Smooth muscle cell (in vitro differentiated cells): ENCODE measurements around the gene SPECC1. TPM values are rescaled to one million over a fixed set of nuclear protein-coding genes. Genes with fewer than 3 reads are reported as not detected.
A peak's percentile ranks its signal among the peaks of the same experiment; 100 is the strongest.
"Not testable (repeated sequence)": the region's sequence is repeated elsewhere in the genome, so short reads cannot be mapped to it uniquely, and the experiment has no call there.

Experiments used
- DNase-seq: peaks from one replicate; lab custom pipeline; 2025; ENCODE audit not compliant: unreplicated experiment; lab: John Stamatoyannopoulos, UW
- H2AFZ ChIP-seq: fragments of 200-600 bp; sonication (generic); 2 replicates; pipeline ENCODE4 v1.6.0; 2016; ENCODE audit warnings: antibody characterized with exemption, low read depth, mild to moderate bottlenecking
- H3F3A ChIP-seq: fragments of 200-600 bp; sonication (generic); 2 replicates; pipeline ENCODE4 v1.6.0; 2017; ENCODE audit warnings: antibody characterized with exemption, low read depth
- H3K27ac ChIP-seq: fragments of 200-600 bp; sonication (generic); 2 replicates; pipeline ENCODE4 v1.5.1; 2016; ENCODE audit warnings: low read depth, mild to moderate bottlenecking
- H3K27me3 ChIP-seq: fragments of 200-600 bp; sonication (generic); 2 replicates; pipeline ENCODE4 v1.6.1; 2016; ENCODE audit warnings: low read depth, mild to moderate bottlenecking
- H3K36me3 ChIP-seq: fragments of 200-600 bp; sonication (generic); 2 replicates; pipeline ENCODE4 v1.5.1; 2016; ENCODE audit warnings: low read depth
- H3K4me1 ChIP-seq: fragments of 200-600 bp; sonication (generic); 2 replicates; pipeline ENCODE4 v1.5.1; 2016; ENCODE audit warnings: low read depth
- H3K4me2 ChIP-seq: fragments of 200-600 bp; sonication (generic); 2 replicates; pipeline ENCODE4 v1.6.0; 2016; ENCODE audit warnings: mild to moderate bottlenecking
- H3K4me3 ChIP-seq: fragments of 200-600 bp; sonication (generic); 2 replicates; pipeline ENCODE4 v1.5.1; 2016; ENCODE audit warnings: mild to moderate bottlenecking
- H3K79me2 ChIP-seq: fragments of 200-600 bp; sonication (generic); 2 replicates; pipeline ENCODE4 v1.6.0; 2016; ENCODE audit warnings: low read depth, mild to moderate bottlenecking
- H3K9ac ChIP-seq: fragments of 200-600 bp; sonication (generic); 2 replicates; pipeline ENCODE4 v1.6.0; 2016; ENCODE audit warnings: low read depth
- H3K9me3 ChIP-seq: fragments of 200-600 bp; sonication (generic); replicated peaks from 2 replicates; pipeline ENCODE4 v1.5.1; 2016; ENCODE audit warnings: low read depth
- H4K20me1 ChIP-seq: fragments of 200-600 bp; sonication (generic); 2 replicates; pipeline ENCODE4 v1.6.0; 2016; ENCODE audit warnings: low read depth
- WGBS: methylation state at CpG from one replicate; pipeline ENCODE4 v1.1.7; 2016; ENCODE audit warnings: low lambda C conversion rate; 5-methylcytosine and 5-hydroxymethylcytosine counted together
- polyA plus RNA-seq: library from polyadenylated mRNA; unstranded; fragments of >200 nt; fragmentation: Nextera tagmentation; extraction: Ambion mirVana; gene quantifications from 2 replicates; pipeline ENCODE4 v1.2.1, GENCODE V29; 2016
- total RNA-seq: library from RNA; depleted of rRNA; stranded (reverse); fragments of >200 nt; gene quantifications from 2 replicates; pipeline ENCODE4 v1.2.3, GENCODE V29; 2014
- TF ChIP-seq, protein P1 (sequence below): fragments of 200-600 bp; sonication (generic); IDR thresholded peaks from 2 replicates; pipeline ENCODE4 v1.5.1; 2017; ENCODE audit warnings: borderline replicate concordance, mild to moderate bottlenecking, antibody characterized with exemption; ENCODE audit not compliant: insufficient read depth, poor library complexity, severe bottlenecking

SPECC1 gene
- total and polyA plus RNA-seq, 2 experiments from 2014 or later: 20.0 to 72.0 TPM

DNA sequence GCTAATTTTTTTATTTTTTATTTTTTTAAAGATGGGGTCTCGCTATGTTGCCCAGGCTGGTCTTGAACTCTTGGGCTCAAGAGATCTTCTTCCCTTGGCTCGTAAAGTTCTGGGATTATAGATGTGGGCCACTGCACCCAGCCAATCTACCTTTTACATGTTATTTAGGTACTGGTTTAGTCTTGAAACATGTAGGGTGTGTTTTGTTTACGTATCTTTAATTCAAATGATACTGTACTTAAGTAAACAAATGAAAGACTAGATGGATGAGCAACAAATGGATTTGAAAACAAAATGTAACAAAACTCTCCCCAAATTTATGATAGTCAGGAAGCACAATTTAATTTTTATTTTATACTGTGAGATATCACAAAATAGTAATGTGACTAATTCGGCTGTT lies 250.5 kb downstream of the SPECC1 start:
- no peak overlapping the region for H3K9ac ChIP-seq
- TF ChIP-seq, protein P1, sequence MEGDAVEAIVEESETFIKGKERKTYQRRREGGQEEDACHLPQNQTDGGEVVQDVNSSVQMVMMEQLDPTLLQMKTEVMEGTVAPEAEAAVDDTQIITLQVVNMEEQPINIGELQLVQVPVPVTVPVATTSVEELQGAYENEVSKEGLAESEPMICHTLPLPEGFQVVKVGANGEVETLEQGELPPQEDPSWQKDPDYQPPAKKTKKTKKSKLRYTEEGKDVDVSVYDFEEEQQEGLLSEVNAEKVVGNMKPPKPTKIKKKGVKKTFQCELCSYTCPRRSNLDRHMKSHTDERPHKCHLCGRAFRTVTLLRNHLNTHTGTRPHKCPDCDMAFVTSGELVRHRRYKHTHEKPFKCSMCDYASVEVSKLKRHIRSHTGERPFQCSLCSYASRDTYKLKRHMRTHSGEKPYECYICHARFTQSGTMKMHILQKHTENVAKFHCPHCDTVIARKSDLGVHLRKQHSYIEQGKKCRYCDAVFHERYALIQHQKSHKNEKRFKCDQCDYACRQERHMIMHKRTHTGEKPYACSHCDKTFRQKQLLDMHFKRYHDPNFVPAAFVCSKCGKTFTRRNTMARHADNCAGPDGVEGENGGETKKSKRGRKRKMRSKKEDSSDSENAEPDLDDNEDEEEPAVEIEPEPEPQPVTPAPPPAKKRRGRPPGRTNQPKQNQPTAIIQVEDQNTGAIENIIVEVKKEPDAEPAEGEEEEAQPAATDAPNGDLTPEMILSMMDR: no peak
- no peak overlapping the region for H3K4me2 ChIP-seq

DNA sequence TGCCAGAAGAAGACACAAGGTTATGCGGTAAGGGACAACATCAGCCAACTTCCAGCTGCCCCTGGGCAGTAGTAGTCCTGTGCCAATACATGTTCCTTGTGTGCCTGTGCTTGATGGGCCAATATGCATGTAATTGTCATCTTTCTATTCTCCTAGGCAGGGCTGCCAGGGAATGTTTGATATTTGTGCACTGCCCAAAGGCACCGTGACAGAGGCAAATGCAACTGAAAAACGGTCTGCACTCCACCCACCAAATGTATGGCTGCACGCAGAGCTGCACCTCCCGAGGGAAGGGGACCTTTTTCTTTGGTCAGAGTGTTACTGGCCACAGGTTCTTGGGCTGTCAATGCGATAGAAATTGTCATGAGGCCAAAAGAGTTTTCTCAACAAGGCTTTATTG lies 251.1 kb downstream of the SPECC1 start:
- Histone ChIP-seq H3K4me1 (no peaks in the 10 kb centered on the region), H3K4me3 (no peak overlapping the region), H3K36me3 (peaks cover 19% of the 10 kb centered on the region)

More for the DNA sequence above, 250.5 kb downstream of the SPECC1 start:
- Histone ChIP-seq H3K36me3 (peaks cover 19% of the 10 kb centered on the region), H3K4me1 (no peaks in the 10 kb centered on the region), H3F3A (no peaks in the 10 kb centered on the region), H3K27me3 (no peaks in the 10 kb centered on the region), H3K9me3 (no peaks in the 10 kb centered on the region), H3K4me3 (no peak overlapping the region), H4K20me1 (no peaks in the 10 kb centered on the region), H3K79me2 (no peaks in the 10 kb centered on the region), H3K27ac (no peak overlapping the region), H2AFZ (no peak overlapping the region)
- 97% methylated on average over 4 of the region's 4 CpGs for WGBS
- DNase-seq: no peak

DNA sequence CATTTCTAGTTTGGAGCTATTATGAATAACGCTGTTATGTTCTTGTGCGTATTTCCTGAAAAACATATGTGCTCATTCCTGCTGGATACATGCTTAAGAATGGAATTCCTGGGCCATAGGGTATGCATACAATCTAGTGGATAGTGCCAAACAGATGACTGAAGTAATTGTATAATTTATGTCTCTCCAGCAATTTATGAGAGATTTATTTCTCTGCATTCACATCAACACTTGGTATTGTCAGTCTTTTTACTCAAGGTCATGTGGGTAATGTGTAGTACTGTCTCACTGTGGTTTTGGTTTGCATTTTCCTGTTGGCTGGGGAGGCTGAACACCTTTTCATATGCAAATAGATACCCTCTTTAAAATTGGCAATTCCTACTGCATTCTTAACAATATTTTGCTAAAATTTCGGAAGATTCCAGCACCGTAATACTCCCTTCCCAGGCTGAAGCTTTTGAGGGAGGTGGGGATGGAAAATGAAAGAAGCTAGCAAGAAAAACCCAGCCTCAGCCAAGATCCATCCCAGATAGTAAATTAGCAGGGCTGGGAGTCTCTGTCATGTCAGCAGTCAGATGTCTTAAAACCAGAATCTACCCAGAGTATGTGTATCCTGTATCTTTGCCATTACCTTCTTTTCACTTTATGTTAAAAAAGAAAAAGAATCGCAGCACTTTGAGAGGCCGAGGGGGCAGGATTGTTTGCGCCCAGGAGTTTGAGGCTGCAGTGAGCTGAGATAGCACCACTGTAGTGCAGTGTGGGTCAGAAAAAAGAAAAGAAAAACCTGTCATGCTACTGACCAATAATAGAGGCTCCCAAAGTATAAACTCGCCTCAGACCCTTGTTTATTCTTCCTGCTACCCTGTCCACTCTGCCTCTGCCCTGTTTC lies 253.3 kb downstream of the SPECC1 start:
- no peak overlapping the region for H3K4me3 ChIP-seq
- peaks cover 19% of the 10 kb centered on the region for H3K36me3 ChIP-seq
- TF ChIP-seq, protein P1: no peak
- H4K20me1 ChIP-seq: no peaks in the 10 kb centered on the region
- no peak overlapping the region for H3K9ac ChIP-seq
- H2AFZ ChIP-seq: no peak overlapping the region
- H3K4me2 ChIP-seq: no peak overlapping the region
- peak overlapping the region; percentile 9 for H3K27ac ChIP-seq
- no peaks in the 10 kb centered on the region for H3K79me2 ChIP-seq
- H3F3A ChIP-seq: peaks cover 9% of the 10 kb centered on the region
- 96% methylated on average over 8 of the region's 8 CpGs for WGBS
- no peaks in the 10 kb centered on the region for H3K27me3 ChIP-seq
- no peaks in the 10 kb centered on the region for H3K4me1 ChIP-seq
- H3K9me3 ChIP-seq: no peaks in the 10 kb centered on the region
- DNase-seq: no peak

More for the DNA sequence above, 251.1 kb downstream of the SPECC1 start:
- Histone ChIP-seq H3K9me3 (no peaks in the 10 kb centered on the region), H3F3A (no peaks in the 10 kb centered on the region), H2AFZ (no peak overlapping the region), H3K9ac (no peak overlapping the region), H4K20me1 (no peaks in the 10 kb centered on the region), H3K27me3 (no peaks in the 10 kb centered on the region), H3K4me2 (no peak overlapping the region), H3K27ac (no peak overlapping the region), H3K79me2 (no peaks in the 10 kb centered on the region)
- WGBS: 91% methylated on average over 6 of the region's 6 CpGs
- TF ChIP-seq, protein P1: no peak
- no peak for DNase-seq

DNA sequence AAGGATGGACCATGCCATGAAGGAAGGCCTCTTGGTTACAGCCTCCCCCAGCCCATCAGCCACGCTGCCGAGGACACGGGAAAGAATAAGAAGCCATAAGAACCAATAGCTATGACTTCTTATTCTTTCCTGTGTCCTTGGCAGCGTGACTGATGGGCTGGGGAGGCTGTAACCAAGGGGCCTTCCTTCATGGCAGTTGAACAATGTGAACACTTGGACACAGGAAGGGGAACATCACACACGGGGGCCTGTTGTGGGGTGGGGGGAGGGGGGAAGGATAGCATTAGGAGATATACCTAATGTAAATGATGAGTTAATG lies 253.9 kb downstream of the SPECC1 start:
- not testable (repeated sequence) for H2AFZ ChIP-seq, H3K4me1 ChIP-seq, H4K20me1 ChIP-seq, H3K79me2 ChIP-seq, H3K4me2 ChIP-seq, DNase-seq, H3K4me3 ChIP-seq, H3K9me3 ChIP-seq, H3K27me3 ChIP-seq, H3K9ac ChIP-seq
- peaks cover 12% of the 10 kb centered on the region for H3F3A ChIP-seq
- H3K27ac ChIP-seq: peak overlapping the region; percentile 9
- peaks cover 13% of the 10 kb centered on the region for H3K36me3 ChIP-seq
- 95% methylated on average over 4 of the region's 5 CpGs for WGBS
